ENCODE measurements around the gene TRAFD1.
A peak's percentile ranks its signal among the peaks of the same experiment; 100 is the strongest.

The TRAFD1 gene

GRCh38 chr12:112192475-112192874 lies 67.1 kb downstream of the TRAFD1 start:
- CTCF ChIA-PET, result no interaction called here
- TF ChIP-seq ARNT (IDR thresholded peaks at IDR 0.05) (no peak), PKNOX1 (IDR thresholded peaks at IDR 0.05) (no peak), FOXA1 (IDR thresholded peaks at IDR 0.05) (no peak), FOXM1 (IDR thresholded peaks at IDR 0.05; ENCODE audit: borderline replicate concordance) (no peak), NFRKB (IDR thresholded peaks at IDR 0.05) (no peak), FOXK2 (IDR thresholded peaks at IDR 0.05) (no peak), SUZ12 (IDR thresholded peaks at IDR 0.05) (no peak), TARDBP (IDR thresholded peaks at IDR 0.05) (no peak), ELF4 (IDR thresholded peaks at IDR 0.05) (no peak), LEF1 (IDR thresholded peaks at IDR 0.05; ENCODE audit: borderline replicate concordance) (no peak)
- POLR2A ChIA-PET, result interaction anchor here (2.1 kb wide), 1 partner anchor 11 kb away, joined by 5 read pairs; no protein-coding TSS in a partner anchor
- DNase-seq (ENCODE audit: extremely low spot score), result no peak

DNA sequence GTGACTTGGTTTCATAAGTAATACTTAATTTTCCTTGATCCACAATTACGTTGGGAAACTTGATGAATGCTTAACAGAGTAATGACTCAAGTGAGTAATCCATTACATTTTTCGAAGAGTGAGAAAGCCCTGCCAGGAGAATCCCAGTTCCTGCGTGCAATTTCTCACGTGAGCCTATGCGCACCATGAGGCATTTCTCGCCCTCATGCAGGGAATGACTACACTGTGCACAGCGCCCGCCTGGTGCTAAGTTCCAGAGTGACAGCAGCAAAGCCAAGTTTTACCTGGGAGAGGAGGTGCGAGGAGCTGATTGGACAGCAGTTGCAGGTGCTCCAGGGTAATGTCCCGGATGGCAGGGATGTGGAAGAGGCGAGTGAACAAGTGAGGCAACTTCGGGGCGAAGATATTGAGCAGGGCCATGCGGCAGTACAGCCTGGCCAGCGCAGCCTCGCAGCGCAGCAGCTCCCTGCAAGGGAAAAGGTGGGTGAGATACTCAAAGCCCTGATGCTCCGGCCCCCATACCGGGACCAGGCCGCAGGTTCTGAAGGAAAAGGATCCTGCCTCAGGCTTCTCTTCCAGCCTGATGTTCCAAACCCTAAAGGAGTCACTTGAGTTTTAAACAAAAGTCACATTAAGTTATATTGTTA lies 69.4 kb downstream of the TRAFD1 start:
- CTCF ChIA-PET, result no interaction called here
- no peak for DNase-seq (ENCODE audit: extremely low spot score)
- POLR2A ChIA-PET, result no interaction called here
- TF ChIP-seq FOXK2 (IDR thresholded peaks at IDR 0.05) (no peak), SP1 (IDR thresholded peaks at IDR 0.05) (no peak), PKNOX1 (IDR thresholded peaks at IDR 0.05) (no peak), SUZ12 (IDR thresholded peaks at IDR 0.05) (no peak), BHLHE40 (IDR thresholded peaks at IDR 0.05; ENCODE audit: borderline replicate concordance) (no peak), NFRKB (IDR thresholded peaks at IDR 0.05) (no peak), ARNT (IDR thresholded peaks at IDR 0.05) (no peak), HDGF (IDR thresholded peaks at IDR 0.05; ENCODE audit: borderline replicate concordance) (no peak)

DNA sequence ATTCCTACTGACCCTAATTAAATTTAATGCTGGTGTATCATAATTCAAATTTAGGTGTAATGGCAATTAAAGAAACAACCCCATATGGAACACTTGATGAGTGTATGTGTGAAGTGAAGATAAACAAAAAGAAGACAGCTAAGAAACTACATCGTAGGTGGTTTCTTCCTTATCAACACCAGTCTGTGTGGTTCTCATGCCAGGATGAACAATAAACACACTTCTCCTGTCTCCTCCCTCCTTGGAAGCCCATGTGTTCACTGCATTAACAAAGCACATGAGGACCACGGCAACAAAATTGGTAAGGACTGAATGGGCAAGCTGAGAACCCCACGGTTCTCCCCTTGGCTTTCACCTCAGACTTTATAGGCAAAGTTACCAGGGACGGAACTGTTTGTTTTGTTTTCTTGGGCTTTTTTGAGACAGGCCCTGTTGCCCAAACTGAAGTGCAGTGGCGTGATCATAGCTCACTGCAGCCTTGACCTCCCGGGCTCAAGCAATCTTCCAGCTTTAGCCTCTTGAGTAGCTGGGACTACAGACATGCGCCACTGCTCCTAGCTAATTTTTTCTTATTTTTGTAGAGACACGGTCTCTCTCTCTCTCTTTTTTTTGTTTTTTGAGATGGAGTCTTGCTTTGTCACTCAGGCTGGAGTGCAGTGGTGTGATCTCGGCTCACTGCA lies 71.0 kb downstream of the TRAFD1 start:
- ChIA-PET POLR2A (interaction anchor here (1.3 kb wide), 1 partner anchor 80 kb away, joined by 5 read pairs; no protein-coding TSS in a partner anchor), CTCF (interaction anchor here (0.6 kb wide), 1 partner anchor 198 kb away, joined by 3 read pairs; no protein-coding TSS in a partner anchor)
- DNase-seq (ENCODE audit: extremely low spot score), result no peak
- TF ChIP-seq FOXM1 (IDR thresholded peaks at IDR 0.05; ENCODE audit: borderline replicate concordance) (no peak), TARDBP (IDR thresholded peaks at IDR 0.05) (no peak), PKNOX1 (IDR thresholded peaks at IDR 0.05) (no peak), LEF1 (IDR thresholded peaks at IDR 0.05; ENCODE audit: borderline replicate concordance) (no peak), FOXA1 (IDR thresholded peaks at IDR 0.05) (no peak), SUZ12 (IDR thresholded peaks at IDR 0.05) (no peak), CTBP1 (IDR thresholded peaks at IDR 0.05; ENCODE audit: borderline replicate concordance) (no peak), HDGF (IDR thresholded peaks at IDR 0.05; ENCODE audit: borderline replicate concordance) (no peak), ELF4 (IDR thresholded peaks at IDR 0.05) (no peak), NFRKB (IDR thresholded peaks at IDR 0.05) (no peak), SP1 (IDR thresholded peaks at IDR 0.05) (no peak), FOXK2 (IDR thresholded peaks at IDR 0.05) (no peak), L3MBTL2 (conservative IDR thresholded peaks at IDR 0.05) (no peak), ARNT (IDR thresholded peaks at IDR 0.05) (no peak), BHLHE40 (IDR thresholded peaks at IDR 0.05; ENCODE audit: borderline replicate concordance) (no peak), ZNF384 (IDR thresholded peaks at IDR 0.05) (no peak)

DNA sequence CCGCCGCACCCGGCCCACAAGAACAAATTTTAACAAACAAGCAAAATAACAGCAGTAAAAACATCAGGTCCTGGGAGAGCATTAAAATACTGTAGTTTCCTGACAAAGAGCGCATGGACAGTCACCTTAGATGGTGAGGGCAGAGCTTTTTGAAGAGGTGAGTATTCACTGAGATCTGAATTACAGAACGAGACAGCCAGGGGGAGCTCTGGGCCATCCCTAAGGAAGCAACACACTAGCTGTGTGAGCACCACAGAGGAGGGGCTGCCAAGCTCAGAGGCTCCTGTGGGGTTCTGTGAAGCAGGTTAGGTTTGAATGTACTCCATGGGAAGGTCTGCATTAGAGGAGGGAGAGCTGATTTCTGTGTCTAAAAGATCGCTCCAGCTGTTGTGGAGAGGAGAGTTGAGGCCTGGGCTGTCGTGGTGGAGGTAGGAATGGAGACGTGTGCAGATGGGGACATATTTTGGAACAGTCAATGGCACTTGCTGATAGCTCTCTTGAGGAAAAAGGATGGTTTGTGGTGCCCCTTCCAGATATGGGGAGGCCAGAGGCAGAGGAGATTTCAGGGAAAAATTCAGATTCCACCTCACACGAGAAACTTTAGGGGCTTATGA lies 72.9 kb downstream of the TRAFD1 start:
- ChIA-PET CTCF (interaction anchor here (0.6 to 1.8 kb wide), 9 partner anchors 10 to 322 kb away, joined by 3 to 28 read pairs (median 5); no protein-coding TSS in a partner anchor), POLR2A (interaction anchor here (0.6 to 1.5 kb wide), 2 partner anchors 187 to 189 kb away, joined by 3 to 12 read pairs; no protein-coding TSS in a partner anchor)
- no peak for TF ChIP-seq ELF4 (IDR thresholded peaks at IDR 0.05)
- TF ChIP-seq HDGF (IDR thresholded peaks at IDR 0.05; ENCODE audit: borderline replicate concordance), result no peak
- no peak for TF ChIP-seq NFRKB (IDR thresholded peaks at IDR 0.05)
- no peak for TF ChIP-seq ARNT (IDR thresholded peaks at IDR 0.05)
- TF ChIP-seq SUZ12 (IDR thresholded peaks at IDR 0.05), result no peak
- TF ChIP-seq TARDBP (IDR thresholded peaks at IDR 0.05), result no peak
- TF ChIP-seq FOXA1 (IDR thresholded peaks at IDR 0.05), result no peak
- TF ChIP-seq LEF1 (IDR thresholded peaks at IDR 0.05; ENCODE audit: borderline replicate concordance), result no peak
- TF ChIP-seq SP1 (IDR thresholded peaks at IDR 0.05), result no peak
- DNase-seq (ENCODE audit: extremely low spot score), result peak; percentile 78

DNA sequence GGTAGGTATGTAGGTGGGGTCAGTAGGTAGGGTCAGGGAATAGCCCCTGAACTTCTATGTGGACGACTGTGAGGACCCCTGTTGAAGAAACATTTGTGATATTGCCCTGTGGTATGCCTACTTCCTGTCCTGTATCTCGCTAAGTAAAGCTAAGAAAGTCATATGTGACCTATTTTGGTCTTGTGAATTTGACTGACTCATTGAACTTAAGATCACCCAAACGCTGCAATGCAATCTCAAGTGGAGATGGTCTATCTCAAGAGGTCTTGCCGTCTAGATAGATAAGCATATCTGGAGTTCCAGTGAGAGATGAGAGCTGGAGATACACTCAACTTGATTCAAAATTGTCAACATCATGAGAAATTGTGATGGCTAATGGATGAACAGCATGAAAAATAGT lies 73.8 kb downstream of the TRAFD1 start:
- POLR2A ChIA-PET, result interaction anchor here (1.5 kb wide), 1 partner anchor 188 kb away, joined by 12 read pairs; no protein-coding TSS in a partner anchor
- no peak for TF ChIP-seq L3MBTL2 (conservative IDR thresholded peaks at IDR 0.05)
- TF ChIP-seq PKNOX1 (IDR thresholded peaks at IDR 0.05), result no peak
- TF ChIP-seq BHLHE40 (IDR thresholded peaks at IDR 0.05; ENCODE audit: borderline replicate concordance), result no peak
- no peak for TF ChIP-seq LEF1 (IDR thresholded peaks at IDR 0.05; ENCODE audit: borderline replicate concordance)
- TF ChIP-seq CTBP1 (IDR thresholded peaks at IDR 0.05; ENCODE audit: borderline replicate concordance), result no peak
- no peak for TF ChIP-seq NFRKB (IDR thresholded peaks at IDR 0.05)
- no peak for TF ChIP-seq FOXM1 (IDR thresholded peaks at IDR 0.05; ENCODE audit: borderline replicate concordance)
- TF ChIP-seq ZNF384 (IDR thresholded peaks at IDR 0.05), result no peak
- CTCF ChIA-PET, result interaction anchor here (1.5 kb wide), 1 partner anchor 212 kb away, joined by 9 read pairs; no protein-coding TSS in a partner anchor
- DNase-seq (ENCODE audit: extremely low spot score), result no peak

Measured in HEK293T (cell line).